OCI-LY3 (cell line): Measurements from ENCODE around the gene TNF.

Experiments
- EZH2phosphoT487 ChIP-seq: fragments of 200-600 bp; shearing (Covaris generic); IDR thresholded peaks from 2 replicates; pipeline ENCODE4 v1.6.1; 2018; ENCODE audit warnings: antibody characterized with exemption, mixed run types, low read depth
- TF ChIP-seq, protein P1 (sequence below): fragments of 200-600, 300-600 bp; sonication (generic); IDR thresholded peaks from 2 replicates; pipeline ENCODE4 v1.5.1; 2014; ENCODE audit warnings: antibody characterized with exemption, low read length, low read depth

DNA sequence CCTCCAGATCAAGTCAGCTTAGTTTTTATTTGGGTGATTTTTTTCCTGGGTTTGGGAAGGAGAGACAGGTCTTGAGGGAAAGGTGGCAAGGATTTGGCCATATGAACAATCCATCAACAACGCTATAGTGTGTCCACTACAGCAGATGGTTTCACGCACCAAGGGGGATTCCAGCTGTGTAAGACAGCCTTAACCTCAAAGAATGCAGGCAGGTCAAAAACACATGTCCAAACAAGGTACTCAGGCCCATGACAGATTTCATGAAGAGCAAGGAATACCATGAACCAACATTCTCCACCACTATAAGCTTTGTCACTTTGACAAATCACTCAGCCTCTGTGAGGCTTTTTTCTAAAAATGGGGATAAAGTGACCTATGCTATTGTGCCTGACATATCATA lies 41.6 kb downstream of the TNF start:
- TF ChIP-seq, protein P1, sequence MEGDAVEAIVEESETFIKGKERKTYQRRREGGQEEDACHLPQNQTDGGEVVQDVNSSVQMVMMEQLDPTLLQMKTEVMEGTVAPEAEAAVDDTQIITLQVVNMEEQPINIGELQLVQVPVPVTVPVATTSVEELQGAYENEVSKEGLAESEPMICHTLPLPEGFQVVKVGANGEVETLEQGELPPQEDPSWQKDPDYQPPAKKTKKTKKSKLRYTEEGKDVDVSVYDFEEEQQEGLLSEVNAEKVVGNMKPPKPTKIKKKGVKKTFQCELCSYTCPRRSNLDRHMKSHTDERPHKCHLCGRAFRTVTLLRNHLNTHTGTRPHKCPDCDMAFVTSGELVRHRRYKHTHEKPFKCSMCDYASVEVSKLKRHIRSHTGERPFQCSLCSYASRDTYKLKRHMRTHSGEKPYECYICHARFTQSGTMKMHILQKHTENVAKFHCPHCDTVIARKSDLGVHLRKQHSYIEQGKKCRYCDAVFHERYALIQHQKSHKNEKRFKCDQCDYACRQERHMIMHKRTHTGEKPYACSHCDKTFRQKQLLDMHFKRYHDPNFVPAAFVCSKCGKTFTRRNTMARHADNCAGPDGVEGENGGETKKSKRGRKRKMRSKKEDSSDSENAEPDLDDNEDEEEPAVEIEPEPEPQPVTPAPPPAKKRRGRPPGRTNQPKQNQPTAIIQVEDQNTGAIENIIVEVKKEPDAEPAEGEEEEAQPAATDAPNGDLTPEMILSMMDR = no peak
- TF ChIP-seq EZH2phosphoT487 = no peak
